Mesothelial cell of epicardium (in vitro differentiated cells): Measurements from ENCODE around the gene BMAL2. TPM values are rescaled to one million over a fixed set of nuclear protein-coding genes. Genes with fewer than 3 reads are reported as not detected.

ENCODE experiments used
- DNase-seq, 2 experiments: peaks; one replicate each; pipeline ENCODE4 v3.0.0; 2021; ENCODE audit warnings: low spot score in 2 of 2; ENCODE audit not compliant: unreplicated experiment in 2 of 2
- H3K27ac Mint-ChIP-seq: 2 replicates; pipeline ENCODE4 v1.8.0; 2021; ENCODE audit warnings: mixed read lengths
- H3K27me3 Mint-ChIP-seq: 2 replicates; pipeline ENCODE4 v1.8.0; 2021; ENCODE audit warnings: low read depth, mixed read lengths
- H3K36me3 Mint-ChIP-seq: 2 replicates; pipeline ENCODE4 v1.8.0; 2021; ENCODE audit warnings: mixed read lengths
- H3K4me1 Mint-ChIP-seq: 2 replicates; pipeline ENCODE4 v1.8.0; 2021; ENCODE audit warnings: mixed read lengths
- H3K4me3 Mint-ChIP-seq: 2 replicates; pipeline ENCODE4 v1.8.0; 2021; ENCODE audit warnings: mild to moderate bottlenecking, moderate library complexity, mixed read lengths
- H3K9me3 Mint-ChIP-seq: 2 replicates; pipeline ENCODE4 v1.8.0; 2021; ENCODE audit warnings: mixed read lengths
- total RNA-seq: library from RNA; stranded (reverse); gene quantifications from 3 replicates; pipeline ENCODE4 v1.2.1, GENCODE V29; 2021
- TF ChIP-seq, protein P1 (sequence below): fragments of 200-600 bp; sonication (generic); IDR thresholded peaks from one replicate; pipeline ENCODE4 v1.5.0; 2021; ENCODE audit warnings: antibody characterized with exemption; ENCODE audit not compliant: unreplicated experiment

BMAL2 gene, protein sequence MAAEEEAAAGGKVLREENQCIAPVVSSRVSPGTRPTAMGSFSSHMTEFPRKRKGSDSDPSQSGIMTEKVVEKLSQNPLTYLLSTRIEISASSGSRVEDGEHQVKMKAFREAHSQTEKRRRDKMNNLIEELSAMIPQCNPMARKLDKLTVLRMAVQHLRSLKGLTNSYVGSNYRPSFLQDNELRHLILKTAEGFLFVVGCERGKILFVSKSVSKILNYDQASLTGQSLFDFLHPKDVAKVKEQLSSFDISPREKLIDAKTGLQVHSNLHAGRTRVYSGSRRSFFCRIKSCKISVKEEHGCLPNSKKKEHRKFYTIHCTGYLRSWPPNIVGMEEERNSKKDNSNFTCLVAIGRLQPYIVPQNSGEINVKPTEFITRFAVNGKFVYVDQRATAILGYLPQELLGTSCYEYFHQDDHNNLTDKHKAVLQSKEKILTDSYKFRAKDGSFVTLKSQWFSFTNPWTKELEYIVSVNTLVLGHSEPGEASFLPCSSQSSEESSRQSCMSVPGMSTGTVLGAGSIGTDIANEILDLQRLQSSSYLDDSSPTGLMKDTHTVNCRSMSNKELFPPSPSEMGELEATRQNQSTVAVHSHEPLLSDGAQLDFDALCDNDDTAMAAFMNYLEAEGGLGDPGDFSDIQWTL
- 3.8 to 4.2 TPM (median 4.1 TPM) in 3 replicates for total RNA-seq

DNA sequence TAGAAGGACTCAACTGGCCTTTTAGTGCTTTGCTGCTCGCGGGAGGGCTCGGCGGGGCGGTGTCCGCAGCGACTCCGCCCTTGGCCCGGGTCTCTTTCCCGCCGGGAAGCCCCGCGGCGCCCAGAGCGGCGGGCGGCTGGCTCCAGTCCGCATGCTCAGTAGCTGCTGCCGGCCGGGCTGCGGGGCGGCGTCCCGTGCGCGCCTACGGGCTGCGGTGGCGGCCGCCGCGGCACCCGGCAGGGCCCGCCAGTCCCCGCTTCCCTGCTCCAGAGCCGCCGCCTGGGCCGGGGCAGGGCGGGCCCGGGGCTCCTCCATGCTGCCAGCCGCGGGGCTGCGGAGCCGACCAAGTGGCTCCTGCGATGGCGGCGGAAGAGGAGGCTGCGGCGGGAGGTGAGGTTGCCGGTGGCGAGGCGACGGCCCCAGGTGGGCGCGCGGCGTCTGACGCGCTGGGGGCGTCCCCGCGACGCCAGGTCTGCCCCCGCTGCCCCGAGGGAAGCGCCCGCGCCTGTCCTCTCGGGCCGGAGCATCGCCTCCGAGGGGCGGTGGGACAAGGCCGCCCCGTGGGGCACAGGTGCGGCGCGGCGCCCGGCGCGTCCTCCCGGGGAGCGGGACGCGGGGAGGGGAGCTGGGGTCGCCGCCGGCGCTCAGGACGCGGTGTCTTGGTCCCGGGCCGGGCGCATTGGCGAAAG is at the start of gene BMAL2:
Gene BMAL2, plus strand, starts transcription at position 123 of the 689 bp plus-strand sequence. Its CDS starts 237 bp downstream, at position 360.
- DNase-seq: peak; percentile 30 to 65
- Mint-ChIP-seq H3K9me3 (no peaks in the 10 kb centered on the region), H3K4me1 (peaks cover 30% of the 10 kb centered on the region), H3K27ac (peak within 1 kb of the TSS; percentile 73), H3K27me3 (peaks cover 56% of the 10 kb centered on the region), H3K4me3 (peak within 1 kb of the TSS; percentile 93), H3K36me3 (peaks cover 2% of the 10 kb centered on the region)
- TF ChIP-seq, protein P1, sequence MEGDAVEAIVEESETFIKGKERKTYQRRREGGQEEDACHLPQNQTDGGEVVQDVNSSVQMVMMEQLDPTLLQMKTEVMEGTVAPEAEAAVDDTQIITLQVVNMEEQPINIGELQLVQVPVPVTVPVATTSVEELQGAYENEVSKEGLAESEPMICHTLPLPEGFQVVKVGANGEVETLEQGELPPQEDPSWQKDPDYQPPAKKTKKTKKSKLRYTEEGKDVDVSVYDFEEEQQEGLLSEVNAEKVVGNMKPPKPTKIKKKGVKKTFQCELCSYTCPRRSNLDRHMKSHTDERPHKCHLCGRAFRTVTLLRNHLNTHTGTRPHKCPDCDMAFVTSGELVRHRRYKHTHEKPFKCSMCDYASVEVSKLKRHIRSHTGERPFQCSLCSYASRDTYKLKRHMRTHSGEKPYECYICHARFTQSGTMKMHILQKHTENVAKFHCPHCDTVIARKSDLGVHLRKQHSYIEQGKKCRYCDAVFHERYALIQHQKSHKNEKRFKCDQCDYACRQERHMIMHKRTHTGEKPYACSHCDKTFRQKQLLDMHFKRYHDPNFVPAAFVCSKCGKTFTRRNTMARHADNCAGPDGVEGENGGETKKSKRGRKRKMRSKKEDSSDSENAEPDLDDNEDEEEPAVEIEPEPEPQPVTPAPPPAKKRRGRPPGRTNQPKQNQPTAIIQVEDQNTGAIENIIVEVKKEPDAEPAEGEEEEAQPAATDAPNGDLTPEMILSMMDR: no peak

DNA sequence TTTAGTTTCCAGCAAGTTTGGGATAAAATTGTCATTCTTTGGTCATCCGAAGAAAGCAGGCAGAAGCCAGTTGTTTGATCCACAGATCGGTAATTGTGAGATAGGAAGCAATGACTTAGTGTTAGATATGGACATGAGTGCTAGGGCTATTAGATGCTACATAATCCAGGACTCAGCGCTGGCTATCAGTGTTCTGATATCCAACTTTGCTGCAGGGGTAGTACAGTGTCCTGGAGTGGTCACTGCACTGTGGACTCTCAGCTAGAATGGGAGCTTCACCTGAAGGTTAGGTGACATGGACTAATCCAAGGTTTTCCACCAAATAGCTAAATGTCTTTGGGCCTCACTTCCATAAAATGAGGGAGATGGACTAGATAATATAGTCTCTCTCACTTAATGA is 48.6 kb upstream of the BMAL2 start:
- no peaks in the 10 kb centered on the region for H3K36me3 Mint-ChIP-seq
- H3K4me1 Mint-ChIP-seq: peaks cover 9% of the 10 kb centered on the region
- no peaks in the 10 kb centered on the region for H3K9me3 Mint-ChIP-seq
- no peak overlapping the region for H3K4me3 Mint-ChIP-seq
- H3K27ac Mint-ChIP-seq: no peak overlapping the region
- TF ChIP-seq, protein P1: no peak
- H3K27me3 Mint-ChIP-seq: no peaks in the 10 kb centered on the region
- no peak for DNase-seq

DNA sequence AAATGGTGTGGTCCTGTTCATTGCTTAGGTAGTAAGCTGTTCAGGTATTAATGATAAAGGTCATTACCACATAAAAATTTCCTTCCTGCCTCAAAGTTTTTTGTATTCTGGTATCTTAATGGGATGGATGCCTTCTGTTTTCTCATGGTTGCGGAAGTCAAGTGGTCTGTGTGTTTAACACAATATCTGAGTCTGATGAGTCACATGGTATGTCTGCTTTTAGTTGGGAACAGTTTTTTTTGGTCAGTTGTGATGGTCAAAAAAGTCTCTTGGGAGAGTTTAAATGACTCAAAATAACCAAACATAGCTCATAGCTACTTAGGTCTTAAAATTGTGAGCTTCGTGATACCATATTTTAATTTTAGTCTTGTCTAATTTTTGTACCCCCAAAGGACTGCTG is 47.9 kb upstream of the BMAL2 start:
- Mint-ChIP-seq H3K27me3 (no peaks in the 10 kb centered on the region), H3K4me3 (no peak overlapping the region), H3K4me1 (peaks cover 13% of the 10 kb centered on the region), H3K9me3 (no peaks in the 10 kb centered on the region), H3K27ac (no peak overlapping the region), H3K36me3 (no peaks in the 10 kb centered on the region)
- no peak for DNase-seq
- TF ChIP-seq, protein P1: no peak

DNA sequence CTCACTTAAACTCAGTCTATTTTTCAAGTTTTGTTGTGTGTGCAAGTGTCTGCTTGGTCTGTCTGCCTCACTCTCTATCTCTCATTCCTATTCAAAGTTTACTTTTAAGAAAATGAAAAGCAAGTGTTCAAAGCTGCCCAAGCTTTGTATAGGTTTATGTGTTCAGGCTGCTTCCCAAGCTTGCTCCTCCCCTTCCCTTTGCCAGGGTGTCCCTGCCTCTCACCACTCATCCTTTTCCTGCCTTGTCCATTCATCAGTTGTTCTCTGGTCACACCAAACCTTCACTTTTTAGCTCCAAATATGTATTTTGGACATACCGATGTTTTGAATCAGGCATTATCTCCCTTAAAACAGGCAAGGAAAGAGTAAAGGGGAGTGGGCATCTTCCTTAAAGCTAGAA is 47.2 kb upstream of the BMAL2 start:
- no peaks in the 10 kb centered on the region for H3K9me3 Mint-ChIP-seq
- peaks cover 10% of the 10 kb centered on the region for H3K4me1 Mint-ChIP-seq
- DNase-seq: no peak
- TF ChIP-seq, protein P1: no peak
- no peaks in the 10 kb centered on the region for H3K36me3 Mint-ChIP-seq
- H3K27ac Mint-ChIP-seq: no peak overlapping the region
- H3K27me3 Mint-ChIP-seq: no peaks in the 10 kb centered on the region
- H3K4me3 Mint-ChIP-seq: no peak overlapping the region

DNA sequence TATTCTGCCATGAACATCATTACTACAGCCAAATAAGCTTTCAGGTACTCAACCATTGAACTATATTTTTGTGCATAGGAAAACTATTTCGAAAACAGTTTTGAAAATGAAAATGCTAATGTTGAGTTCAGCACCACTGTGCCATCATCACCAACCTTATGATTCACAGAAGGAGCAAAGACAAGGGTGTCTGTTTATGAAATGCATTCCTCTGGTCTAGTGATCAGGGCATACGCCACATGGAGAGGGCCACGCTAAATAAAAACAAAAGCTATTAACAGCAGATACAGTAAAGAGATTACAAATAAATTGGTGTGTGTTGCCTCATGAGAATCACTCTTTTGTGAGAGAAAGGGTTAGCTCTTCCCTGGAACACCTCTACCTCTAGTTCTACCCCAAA is 43.2 kb upstream of the BMAL2 start:
- no peaks in the 10 kb centered on the region for H3K9me3 Mint-ChIP-seq
- no peak overlapping the region for H3K27ac Mint-ChIP-seq
- H3K4me1 Mint-ChIP-seq: peaks cover 17% of the 10 kb centered on the region
- H3K27me3 Mint-ChIP-seq: no peaks in the 10 kb centered on the region
- no peak for DNase-seq
- TF ChIP-seq, protein P1: no peak
- H3K36me3 Mint-ChIP-seq: no peaks in the 10 kb centered on the region
- no peak overlapping the region for H3K4me3 Mint-ChIP-seq
